GM19043 (cell line): ENCODE measurements around the gene CHN2.

Experiments used
- ATAC-seq: cut with Tn5 transposase; IDR thresholded peaks from one replicate; pipeline ENCODE4 v1.9.1; 2021; ENCODE audit warnings: low read depth; ENCODE audit not compliant: unreplicated experiment

CHN2 gene

DNA sequence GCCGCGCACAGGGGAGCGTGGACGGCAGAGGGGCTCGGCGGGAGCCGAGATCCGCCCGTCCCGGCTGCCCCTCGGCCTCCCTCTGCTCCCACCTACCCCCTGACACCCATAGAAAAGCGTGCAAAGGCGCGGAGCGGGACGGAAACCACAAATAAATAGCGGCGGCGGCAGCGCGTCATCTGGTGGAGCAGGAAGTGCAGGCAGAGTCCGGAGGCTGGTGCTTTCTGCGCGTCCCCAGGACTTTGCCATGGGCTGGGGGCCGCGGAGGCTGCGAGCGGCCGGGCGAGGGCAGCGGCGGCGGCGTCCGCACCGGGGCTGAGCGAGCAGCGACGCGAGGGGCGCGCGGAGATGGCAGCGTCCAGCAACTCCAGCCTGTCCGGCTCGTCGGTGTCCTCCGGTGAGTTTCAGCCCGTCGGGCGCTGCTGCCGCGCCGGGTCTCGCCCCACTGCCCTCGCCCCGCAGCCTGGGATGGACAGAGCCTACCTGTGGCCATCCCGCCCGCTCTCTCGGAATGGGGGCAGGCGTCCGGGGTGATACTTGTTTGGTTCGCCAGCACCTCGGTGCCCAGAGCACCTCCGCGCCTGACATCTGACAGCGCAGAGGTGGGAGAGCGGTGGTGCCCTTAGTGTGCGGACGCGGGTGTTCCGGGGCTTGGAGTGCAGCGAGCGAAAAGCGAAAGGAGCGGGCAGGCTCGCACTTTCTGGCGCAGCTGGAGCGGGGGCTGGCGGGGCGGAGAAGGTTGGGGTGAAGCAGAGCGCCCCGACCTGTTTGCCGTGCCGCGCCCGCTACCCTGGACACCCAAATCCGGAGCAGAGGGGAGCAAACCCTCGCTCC, at the start of gene CHN2:
CHN2 (plus strand) TSS at position 182 of the 834 bp plus-strand sequence.
- ATAC-seq, result no peak

DNA sequence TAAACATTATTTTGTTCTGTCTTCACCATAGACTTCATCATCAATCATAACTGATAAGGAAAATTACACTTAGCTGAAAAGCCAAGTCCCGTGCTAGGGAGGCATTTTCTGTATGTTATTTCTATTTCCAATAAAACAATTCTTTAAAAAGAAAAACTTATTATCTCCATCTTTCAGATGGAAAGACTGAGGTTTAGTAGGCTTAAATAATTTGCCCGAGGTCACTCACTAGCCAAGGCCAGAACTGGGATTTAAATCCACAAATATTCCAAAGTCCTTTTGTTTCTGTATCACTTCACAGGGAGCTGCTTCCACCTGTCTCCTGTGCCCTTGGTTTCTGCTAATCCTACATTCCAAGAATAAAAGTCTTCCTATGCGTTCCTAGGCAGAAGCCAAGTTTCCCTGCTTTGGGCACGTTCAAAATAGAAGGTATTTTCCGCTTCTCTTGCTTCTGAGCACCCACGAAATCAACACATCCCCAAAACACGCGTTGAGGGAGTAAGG, 49.0 kb upstream of the CHN2 start:
- no peak for ATAC-seq

- ATAC-seq, result no peak
Measured at GRCh38 chr7:29146057-29146706, 48.4 kb upstream of the CHN2 start, which contains the start of gene CPVL. Gene CPVL, minus strand, starts transcription at chr7:29146537. Its CDS starts 25,476 bp downstream, at chr7:29121061.

- ATAC-seq, result no peak
Measured at GRCh38 chr7:29146888-29147609, 47.5 kb upstream of the CHN2 start.

GRCh38 chr7:29147821-29148220, 46.8 kb upstream of the CHN2 start:
- ATAC-seq, result no peak

GRCh38 chr7:29149036-29149435, 45.5 kb upstream of the CHN2 start:
- no peak for ATAC-seq

DNA sequence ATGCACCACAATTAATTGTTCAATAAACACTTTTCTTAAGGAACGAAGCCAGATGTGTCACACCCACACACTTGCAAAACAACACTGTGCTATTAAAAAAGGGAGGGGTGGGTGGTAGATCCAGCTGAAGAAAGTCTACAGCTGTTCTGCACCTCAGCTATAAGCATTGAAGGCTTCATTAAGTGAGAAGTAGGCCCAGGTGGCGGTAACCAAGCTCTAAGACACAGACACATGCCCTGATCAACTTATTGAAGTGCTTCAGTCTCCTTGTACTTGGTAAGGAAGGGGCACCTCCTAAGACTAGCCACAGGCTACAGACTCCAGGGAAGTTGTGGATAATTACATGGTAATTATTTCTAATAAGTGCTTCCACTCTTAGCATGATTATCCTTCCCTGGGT, 43.7 kb upstream of the CHN2 start:
- no peak for ATAC-seq

DNA sequence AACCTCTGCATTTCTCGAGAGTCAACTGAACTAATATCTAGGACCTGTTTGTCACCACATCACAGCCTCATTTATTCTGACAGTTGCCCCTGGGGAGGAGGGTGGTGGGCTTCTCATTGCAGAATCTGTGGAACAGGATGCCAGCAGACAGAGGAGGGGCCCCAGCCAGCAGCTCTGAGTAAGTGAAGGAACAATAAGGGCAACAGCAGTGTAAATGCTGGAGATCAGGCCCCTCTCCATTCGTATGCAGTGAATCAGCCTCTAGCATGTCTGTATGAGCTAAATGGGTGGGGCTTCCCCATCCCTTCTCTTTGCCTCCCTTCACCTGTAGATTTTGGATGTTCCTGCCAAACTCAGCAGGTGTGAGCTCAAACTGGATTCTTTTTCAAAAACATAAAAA, 40.5 kb upstream of the CHN2 start:
- no peak for ATAC-seq

DNA sequence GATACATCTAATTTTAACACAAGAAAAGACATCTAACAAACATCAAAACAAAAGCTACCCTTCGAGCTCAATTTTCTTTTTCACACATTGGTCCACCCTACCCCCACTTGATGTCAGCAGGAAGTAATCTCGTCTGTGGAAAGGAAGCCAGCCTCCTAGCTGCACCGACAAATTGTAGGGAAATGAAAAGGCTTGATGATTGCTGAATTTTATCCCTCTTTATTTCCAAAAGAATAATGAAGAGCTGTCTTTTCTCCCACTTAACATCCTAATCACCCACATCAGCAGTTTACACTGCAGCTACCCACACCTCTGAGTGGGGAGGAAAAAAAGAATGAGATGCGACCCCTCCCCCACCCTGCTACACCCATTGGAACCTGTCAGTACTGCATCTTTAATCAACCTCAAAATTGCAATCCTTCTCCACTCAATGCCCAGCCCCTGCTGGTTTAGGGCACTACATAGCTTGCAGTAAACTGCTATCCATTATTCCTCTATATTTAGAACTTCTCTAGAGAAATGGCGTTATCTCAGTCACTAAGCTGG, 37.6 kb upstream of the CHN2 start:
- ATAC-seq, result no peak

DNA sequence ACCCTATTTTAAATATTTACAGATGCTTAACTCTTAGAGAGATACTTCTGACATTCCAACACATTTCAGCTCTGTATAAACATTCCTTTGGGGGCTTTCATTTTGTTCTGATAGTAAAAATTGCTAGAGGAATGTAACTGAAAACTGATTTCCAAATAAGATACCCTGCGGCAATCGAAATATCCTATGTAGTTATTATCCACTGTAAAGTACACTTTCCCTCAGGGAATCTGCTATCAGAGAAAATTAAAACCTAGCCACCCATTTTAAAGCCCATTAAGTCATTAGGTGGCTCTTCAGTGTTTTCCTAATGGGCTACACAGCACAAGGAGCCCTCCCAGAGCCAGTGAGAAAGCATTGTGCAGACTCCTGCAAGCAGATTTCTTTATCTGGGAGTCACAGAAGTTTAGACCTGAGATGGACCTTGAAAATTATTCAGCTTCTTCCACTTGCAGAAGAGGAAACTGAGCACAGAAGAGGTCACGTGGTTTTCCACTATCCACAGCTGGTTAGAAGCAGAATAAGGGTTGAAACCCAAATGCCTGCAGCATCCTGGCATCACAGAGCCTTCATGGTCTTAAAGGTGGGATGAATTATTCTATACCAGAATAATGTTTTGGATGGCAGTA, 35.7 kb upstream of the CHN2 start:
- no peak for ATAC-seq

GRCh38 chr7:29160080-29160479, 34.5 kb upstream of the CHN2 start:
- no peak for ATAC-seq

GRCh38 chr7:29161231-29161630, 33.3 kb upstream of the CHN2 start:
- no peak for ATAC-seq

- ATAC-seq, result no peak
Measured at GRCh38 chr7:29162577-29162976, 32.0 kb upstream of the CHN2 start.

- no peak for ATAC-seq
Measured at GRCh38 chr7:29163854-29164253, 30.7 kb upstream of the CHN2 start.

- no peak for ATAC-seq
Measured at GRCh38 chr7:29167721-29168120, 26.9 kb upstream of the CHN2 start.

GRCh38 chr7:29170781-29171180, 23.8 kb upstream of the CHN2 start:
- ATAC-seq, result no peak

- ATAC-seq, result no peak
Measured at GRCh38 chr7:29173458-29173857, 21.1 kb upstream of the CHN2 start.

DNA sequence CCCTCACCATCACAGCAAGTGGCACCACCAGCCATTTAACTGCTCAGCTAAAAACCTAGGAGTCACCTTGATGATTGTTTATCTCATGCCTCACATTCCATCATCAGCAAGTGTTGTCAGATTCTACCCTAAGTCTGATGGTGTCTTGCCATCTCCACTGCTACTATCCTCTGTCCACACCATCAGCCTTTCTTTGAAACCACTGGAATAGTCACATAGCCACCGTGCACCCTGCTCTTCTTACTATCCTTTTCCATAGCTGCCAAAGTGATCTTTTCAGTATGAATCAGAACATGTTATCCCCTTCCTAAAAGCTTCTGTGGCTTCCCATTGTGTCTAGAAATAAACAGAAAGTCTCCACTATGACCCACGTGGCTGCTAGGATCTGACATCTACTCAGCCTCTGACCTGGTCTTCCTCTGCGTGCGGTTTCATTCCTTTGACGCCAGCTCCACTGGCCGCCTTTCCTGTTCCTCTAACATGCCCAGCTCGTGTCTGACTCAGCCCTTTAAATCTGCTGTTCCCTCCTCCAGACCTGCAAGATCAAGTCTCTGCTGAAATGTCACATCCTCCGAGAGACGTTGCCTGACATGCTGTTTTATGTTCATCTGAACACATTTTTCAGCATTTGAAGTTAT, 16.5 kb upstream of the CHN2 start:
- ATAC-seq, result no peak

DNA sequence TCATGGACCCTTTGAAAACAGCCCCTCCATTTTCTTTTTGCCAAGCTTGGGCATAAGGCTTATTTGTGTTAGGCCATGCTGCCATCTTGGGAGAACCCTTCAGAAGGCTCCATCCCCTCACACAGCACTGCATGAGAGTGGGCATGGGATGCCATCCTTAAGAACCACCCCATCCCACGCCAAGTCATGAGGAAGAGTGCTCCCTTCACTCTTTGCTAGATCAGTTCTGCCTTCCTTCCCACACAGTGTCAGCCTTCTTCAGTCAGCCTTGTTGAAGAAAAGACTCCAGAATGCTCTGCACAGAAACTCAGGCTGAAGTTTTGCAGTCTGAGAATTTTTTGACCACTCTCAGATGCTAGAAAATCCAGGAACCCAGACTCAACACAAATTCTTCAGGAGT, 15.5 kb upstream of the CHN2 start:
- ATAC-seq, result no peak

GRCh38 chr7:29184599-29184998, 10.0 kb upstream of the CHN2 start:
- ATAC-seq, result no peak
